Suprapubic skin (tissue), 4 donors: ENCODE measurements around the gene GLYATL1. TPM values are rescaled to one million over a fixed set of nuclear protein-coding genes. Genes with fewer than 3 reads are reported as not detected.
A peak's percentile ranks its signal among the peaks of the same experiment; 100 is the strongest.

Source experiments
- DNase-seq, 2 donors: peaks; one replicate each; pipeline ENCODE4 v3.0.0-alpha.2; 2019; ENCODE audit warnings: low spot score in 2 of 2
- H3K27ac ChIP-seq: fragments of 200-600 bp; sonication (generic); one replicate; pipeline ENCODE4 v1.5.1; 2019
- H3K27me3 ChIP-seq: fragments of 200-600 bp; sonication (generic); one replicate; pipeline ENCODE4 v1.5.1; 2019
- H3K36me3 ChIP-seq: fragments of 200-600 bp; sonication (generic); one replicate; pipeline ENCODE4 v1.5.1; 2019
- H3K4me1 ChIP-seq: fragments of 200-600 bp; sonication (generic); one replicate; pipeline ENCODE4 v1.5.1; 2019
- H3K4me3 ChIP-seq: fragments of 200-600 bp; sonication (generic); one replicate; pipeline ENCODE4 v1.5.1; 2019; ENCODE audit warnings: mild to moderate bottlenecking
- H3K9me3 ChIP-seq: fragments of 200-600 bp; sonication (generic); one replicate; pipeline ENCODE4 v1.5.1; 2019
- EP300 ChIP-seq: sonication (generic); formaldehyde crosslinking; IDR thresholded peaks from one replicate; pipeline ENCODE4 v1.6.1; 2017; ENCODE audit warnings: antibody characterized with exemption
- POLR2A ChIP-seq, 2 donors: fragments of 450-650 bp; IDR thresholded peaks; one replicate each; pipeline ENCODE4 v1.6.1; 2017; ENCODE audit warnings: antibody characterized with exemption in 2 of 2, mild to moderate bottlenecking in 2 of 2, moderate library complexity in 2 of 2
- POLR2AphosphoS5 ChIP-seq, 3 donors: sonication (generic); formaldehyde crosslinking; IDR thresholded peaks; one replicate each; pipeline ENCODE4 v1.6.1; 2017; ENCODE audit warnings: antibody characterized with exemption in 3 of 3
- WGBS: methylation state at CpG from one replicate; pipeline ENCODE4 v1.1.5; 2018; 5-methylcytosine and 5-hydroxymethylcytosine counted together
- total RNA-seq, 4 donors: library from RNA; depleted of rRNA; stranded (reverse); fragments of >200 nt; gene quantifications; one replicate each; pipeline ENCODE4 v1.1.0, GENCODE V29; 2016
- TF ChIP-seq, protein P1 (sequence below), 2 donors: fragments of 200-600 bp in 1 of 2; fragments of 450-650 bp in 1 of 2; sonication (generic) in 1 of 2; IDR thresholded peaks; one replicate each; pipeline ENCODE4 v1.5.1; 2016 to 2019; ENCODE audit warnings: antibody characterized with exemption in 2 of 2, mild to moderate bottlenecking in 1 of 2, moderate library complexity in 1 of 2

GLYATL1 gene, protein sequence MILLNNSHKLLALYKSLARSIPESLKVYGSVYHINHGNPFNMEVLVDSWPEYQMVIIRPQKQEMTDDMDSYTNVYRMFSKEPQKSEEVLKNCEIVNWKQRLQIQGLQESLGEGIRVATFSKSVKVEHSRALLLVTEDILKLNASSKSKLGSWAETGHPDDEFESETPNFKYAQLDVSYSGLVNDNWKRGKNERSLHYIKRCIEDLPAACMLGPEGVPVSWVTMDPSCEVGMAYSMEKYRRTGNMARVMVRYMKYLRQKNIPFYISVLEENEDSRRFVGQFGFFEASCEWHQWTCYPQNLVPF
- total RNA-seq = 1 to 10 TPM in 3 of 4 donors, not detected in 1; 2.4 to 6.1 (median 3.5) TPM

DNA sequence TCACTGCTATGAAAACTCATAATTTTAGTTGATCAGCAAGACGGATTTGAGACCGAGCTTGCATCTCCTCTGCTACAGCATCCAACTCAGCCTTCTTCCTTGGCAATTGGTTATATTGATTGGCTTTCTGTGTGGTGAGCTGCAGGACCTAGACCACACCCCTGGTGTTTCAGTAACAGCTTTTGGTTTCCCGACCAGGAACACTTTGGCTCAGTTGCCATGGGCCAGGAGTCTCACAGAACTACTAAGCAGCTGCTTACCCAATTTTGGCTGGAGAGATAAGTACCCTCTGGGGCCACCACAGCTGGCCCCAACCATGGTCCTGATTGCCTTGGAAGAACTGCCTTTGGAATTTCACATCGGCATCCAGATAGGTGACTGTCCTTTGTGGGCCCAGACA is at the start of gene GLYATL1:
TSS of gene GLYATL1 (plus strand) at position 212 of the 400 bp plus-strand sequence. CDS start 7,600 bp downstream, outside the sequence.
- DNase-seq = no peak
- Histone ChIP-seq H3K4me1 (no peaks in the 10 kb centered on the region), H3K36me3 (no peaks in the 10 kb centered on the region), H3K9me3 (no peaks in the 10 kb centered on the region), H3K4me3 (no peak within 1 kb of the TSS), H3K27me3 (no peaks in the 10 kb centered on the region), H3K27ac (no peak within 1 kb of the TSS)
- TF ChIP-seq POLR2AphosphoS5 (IDR thresholded peaks at IDR 0.05) = no peak
- no peak for TF ChIP-seq POLR2A (IDR thresholded peaks at IDR 0.05)
- TF ChIP-seq EP300 = no peak
- TF ChIP-seq, protein P1, sequence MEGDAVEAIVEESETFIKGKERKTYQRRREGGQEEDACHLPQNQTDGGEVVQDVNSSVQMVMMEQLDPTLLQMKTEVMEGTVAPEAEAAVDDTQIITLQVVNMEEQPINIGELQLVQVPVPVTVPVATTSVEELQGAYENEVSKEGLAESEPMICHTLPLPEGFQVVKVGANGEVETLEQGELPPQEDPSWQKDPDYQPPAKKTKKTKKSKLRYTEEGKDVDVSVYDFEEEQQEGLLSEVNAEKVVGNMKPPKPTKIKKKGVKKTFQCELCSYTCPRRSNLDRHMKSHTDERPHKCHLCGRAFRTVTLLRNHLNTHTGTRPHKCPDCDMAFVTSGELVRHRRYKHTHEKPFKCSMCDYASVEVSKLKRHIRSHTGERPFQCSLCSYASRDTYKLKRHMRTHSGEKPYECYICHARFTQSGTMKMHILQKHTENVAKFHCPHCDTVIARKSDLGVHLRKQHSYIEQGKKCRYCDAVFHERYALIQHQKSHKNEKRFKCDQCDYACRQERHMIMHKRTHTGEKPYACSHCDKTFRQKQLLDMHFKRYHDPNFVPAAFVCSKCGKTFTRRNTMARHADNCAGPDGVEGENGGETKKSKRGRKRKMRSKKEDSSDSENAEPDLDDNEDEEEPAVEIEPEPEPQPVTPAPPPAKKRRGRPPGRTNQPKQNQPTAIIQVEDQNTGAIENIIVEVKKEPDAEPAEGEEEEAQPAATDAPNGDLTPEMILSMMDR (IDR thresholded peaks at IDR 0.05) = no peak
- WGBS = 69% methylated on average over 4 of the region's 4 CpGs

DNA sequence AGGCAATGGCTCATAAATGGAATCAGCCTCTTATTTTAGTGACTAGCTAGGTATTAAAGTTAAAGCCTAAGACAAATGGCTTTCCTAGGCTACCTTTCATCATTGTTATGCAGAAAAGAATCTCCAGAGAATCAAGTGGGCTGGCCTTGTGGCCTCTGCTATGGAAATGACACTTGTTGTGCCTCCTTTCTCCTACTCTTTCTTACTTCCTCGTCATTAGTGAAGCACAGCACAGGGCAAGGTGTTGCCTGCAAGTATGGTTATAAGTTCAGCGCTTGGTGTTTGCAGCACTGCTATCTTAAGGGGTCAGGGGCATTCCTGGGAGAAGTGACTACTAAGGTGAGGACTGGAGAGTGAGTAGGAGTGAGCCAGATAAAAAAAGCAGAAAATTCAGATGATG is 45.4 kb upstream of the GLYATL1 start:
- Histone ChIP-seq H3K4me1 (no peaks in the 10 kb centered on the region), H3K4me3 (no peak overlapping the region), H3K9me3 (no peaks in the 10 kb centered on the region), H3K36me3 (no peaks in the 10 kb centered on the region), H3K27ac (no peak overlapping the region), H3K27me3 (no peaks in the 10 kb centered on the region)
- 83% methylated on average over 2 of the region's 2 CpGs for WGBS
- TF ChIP-seq EP300 (no peak), POLR2A (IDR thresholded peaks at IDR 0.05) (no peak), POLR2AphosphoS5 (IDR thresholded peaks at IDR 0.05) (no peak)
- TF ChIP-seq, protein P1 (IDR thresholded peaks at IDR 0.05) = no peak
- no peak for DNase-seq

DNA sequence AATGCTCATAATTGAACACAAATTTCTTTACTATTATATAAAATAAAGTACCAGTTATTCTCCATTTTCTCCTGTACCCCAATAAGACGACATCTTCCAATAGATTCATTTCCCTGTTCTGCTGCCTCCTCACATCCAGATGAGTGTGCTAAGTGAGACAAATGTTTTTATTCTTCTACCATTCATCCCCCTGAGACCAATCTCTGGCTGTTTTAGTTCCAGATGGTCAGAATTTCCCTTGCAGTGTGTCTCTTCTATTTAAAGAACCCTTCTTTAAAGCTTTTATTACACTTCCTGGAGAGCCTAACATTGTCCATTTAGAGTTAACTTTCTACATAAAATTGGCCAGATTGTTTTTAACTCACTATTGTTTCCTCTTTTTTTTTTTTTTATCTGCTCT is 41.2 kb upstream of the GLYATL1 start:
- H3K27ac ChIP-seq = no peak overlapping the region
- WGBS = 65% methylated on average over 1 of the region's 1 CpG
- TF ChIP-seq EP300 (no peak), POLR2A (IDR thresholded peaks at IDR 0.05) (no peak), POLR2AphosphoS5 (IDR thresholded peaks at IDR 0.05) (no peak)
- TF ChIP-seq, protein P1 (IDR thresholded peaks at IDR 0.05) = no peak

DNA sequence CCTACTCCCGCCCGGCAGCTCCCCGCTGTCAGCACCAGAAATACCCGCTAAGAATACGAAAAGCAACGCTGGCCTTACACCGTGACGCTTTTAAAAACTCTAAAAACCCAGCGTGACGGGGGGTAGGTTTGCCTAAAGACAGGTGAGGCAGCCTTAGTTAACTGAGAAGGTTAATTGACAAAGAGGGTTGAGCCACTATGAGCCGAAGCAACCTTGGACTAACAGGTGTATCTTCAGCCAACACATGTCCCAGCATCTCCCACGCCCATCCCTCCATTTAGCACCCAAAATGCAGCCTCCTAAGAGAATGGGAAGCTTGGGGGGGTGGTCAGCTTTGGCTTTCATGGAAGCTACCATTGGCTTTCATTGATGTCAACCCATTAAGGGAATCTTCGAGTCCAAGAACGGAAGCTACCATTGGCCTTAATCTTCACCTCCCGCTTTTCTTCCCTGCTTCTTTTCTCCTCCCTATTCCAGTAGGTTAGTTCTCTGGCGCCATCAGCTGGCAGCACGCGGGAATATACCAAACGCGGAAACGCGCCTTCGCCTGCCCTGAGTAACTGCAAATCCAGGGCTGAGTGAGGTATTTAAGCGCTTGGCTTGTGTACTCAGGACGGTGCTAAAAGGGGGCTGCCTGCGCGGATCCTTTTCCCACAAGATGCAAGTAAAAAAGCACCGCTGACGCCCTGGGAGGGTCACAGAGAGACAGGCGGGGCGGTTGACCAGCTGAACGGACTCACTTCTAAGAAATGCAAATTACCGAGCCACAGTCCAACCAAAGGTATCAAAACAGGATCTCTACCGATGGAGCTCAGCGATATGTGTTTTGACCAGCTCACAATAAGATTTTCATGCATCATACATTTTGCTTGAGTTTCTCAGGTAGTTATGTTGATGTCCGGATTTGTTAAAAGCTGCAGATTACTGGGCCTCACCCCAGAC is 38.5 kb upstream of the GLYATL1 start:
- WGBS = 40% methylated on average over 36 of the region's 36 CpGs
- H3K27me3 ChIP-seq = peaks cover 5% of the 10 kb centered on the region
- DNase-seq = peak in 1 of 2 donors; percentile 74
- H3K9me3 ChIP-seq = no peaks in the 10 kb centered on the region
- H3K4me3 ChIP-seq = no peak overlapping the region
- H3K27ac ChIP-seq = no peak overlapping the region
- peaks cover 10% of the 10 kb centered on the region for H3K4me1 ChIP-seq
- H3K36me3 ChIP-seq = no peaks in the 10 kb centered on the region
- TF ChIP-seq, protein P1 (IDR thresholded peaks at IDR 0.05) = peak; percentile 25 to 52
- TF ChIP-seq EP300 = no peak
- no peak for TF ChIP-seq POLR2A (IDR thresholded peaks at IDR 0.05)

More for the DNA sequence above, 41.2 kb upstream of the GLYATL1 start:
- H3K4me1 ChIP-seq = no peaks in the 10 kb centered on the region
- no peaks in the 10 kb centered on the region for H3K36me3 ChIP-seq
- H3K27me3 ChIP-seq = no peaks in the 10 kb centered on the region
- H3K4me3 ChIP-seq = no peak overlapping the region
- H3K9me3 ChIP-seq = no peaks in the 10 kb centered on the region
- DNase-seq = no peak

DNA sequence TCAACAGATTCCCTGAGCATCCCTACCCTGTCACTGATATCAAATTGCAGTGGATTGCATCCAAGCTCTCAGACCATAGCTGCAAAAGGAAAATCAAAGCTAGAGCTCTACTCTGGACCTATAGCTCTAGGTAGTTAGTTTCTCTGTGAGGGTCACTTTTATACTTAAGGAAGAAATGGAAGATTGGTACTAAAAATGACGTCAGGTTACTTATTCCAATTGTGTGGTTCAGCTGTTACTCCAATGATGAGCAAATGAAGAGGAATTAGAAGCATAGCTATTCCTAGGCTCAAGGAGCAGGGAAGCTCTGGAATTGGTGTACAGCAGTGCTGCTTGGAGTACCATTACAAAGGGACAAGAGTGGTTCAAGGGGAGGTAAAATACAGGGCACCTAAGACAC is 36.4 kb upstream of the GLYATL1 start:
- Histone ChIP-seq H3K4me3 (no peak overlapping the region), H3K27ac (no peak overlapping the region), H3K36me3 (no peaks in the 10 kb centered on the region), H3K9me3 (no peaks in the 10 kb centered on the region), H3K27me3 (peaks cover 8% of the 10 kb centered on the region), H3K4me1 (peaks cover 13% of the 10 kb centered on the region)
- 92% methylated on average over 1 of the region's 1 CpG for WGBS
- TF ChIP-seq, protein P1 (IDR thresholded peaks at IDR 0.05) = no peak
- TF ChIP-seq POLR2A (IDR thresholded peaks at IDR 0.05) = no peak
- DNase-seq = no peak
